H1 (cell line): ENCODE data around the gene MYPN. TPM values are rescaled to one million over a fixed set of nuclear protein-coding genes. Genes with fewer than 3 reads are reported as not detected.
A peak's percentile ranks its signal among the peaks of the same experiment; 100 is the strongest.

Experiments used
- CTCF ChIA-PET: fragments of 300-600 bp; sonication (Branson Sonifier 250); formaldehyde crosslinking; loops from one replicate; lab custom pipeline; 2021; ENCODE audit not compliant: partially characterized antibody; lab: Charles Lee
- POLR2A ChIA-PET: fragments of 300-600 bp; sonication (Branson Sonifier 250); formaldehyde crosslinking; loops from one replicate; lab custom pipeline; 2021; ENCODE audit warnings: inconsistent platforms; ENCODE audit not compliant: partially characterized antibody; lab: Charles Lee
- DNase-seq, 2 experiments: peaks; one replicate each; pipeline versions ENCODE4 v3.0.0 to v3.0.0-alpha.2; 2010 to 2022; ENCODE audit warnings: low spot score in 2 of 2, low read depth in 1 of 2, mixed read lengths in 1 of 2
- FAIRE-seq: peaks from 2 replicates; lab custom pipeline; 2011; peaks lifted over from hg19 to GRCh38; lab: Jason Lieb, UNC
- H2AFZ ChIP-seq: 2 replicates; pipeline ENCODE4 v1.8.1; 2012; ENCODE audit warnings: low read length, inconsistent platforms
- H2AK5ac ChIP-seq: 2 replicates; pipeline ENCODE4 v1.6.1; 2013; ENCODE audit warnings: low read depth, low read length
- H2BK120ac ChIP-seq: replicated peaks from 2 replicates; pipeline ENCODE3; 2013; ENCODE audit warnings: low read depth, low read length, inconsistent platforms
- H2BK12ac ChIP-seq: 2 replicates; pipeline ENCODE4 v1.6.1; 2013; ENCODE audit warnings: low read depth, low read length
- H2BK15ac ChIP-seq: 2 replicates; pipeline ENCODE4 v1.6.1; 2013; ENCODE audit warnings: low read length
- H2BK20ac ChIP-seq: 2 replicates; pipeline ENCODE4 v1.6.1; 2013; ENCODE audit warnings: low read length
- H2BK5ac ChIP-seq: 2 replicates; pipeline ENCODE4 v1.6.1; 2013; ENCODE audit warnings: low read depth, low read length
- H3K14ac ChIP-seq: 2 replicates; pipeline ENCODE4 v1.6.1; 2013; ENCODE audit warnings: inconsistent platforms; ENCODE audit not compliant: insufficient read length
- H3K18ac ChIP-seq: 2 replicates; pipeline ENCODE4 v1.6.1; 2013; ENCODE audit warnings: low read length; ENCODE audit errors: extremely low read depth
- H3K23ac ChIP-seq: 2 replicates; pipeline ENCODE4 v1.6.1; 2013; ENCODE audit warnings: inconsistent platforms; ENCODE audit not compliant: insufficient read length
- H3K23me2 ChIP-seq: 2 replicates; pipeline ENCODE4 v1.6.1; 2013; ENCODE audit warnings: low read depth, low read length
- H3K27ac ChIP-seq: 2 replicates; pipeline ENCODE4 v1.6.1; 2011; ENCODE audit warnings: low read depth, low read length, inconsistent platforms
- H3K27me3 ChIP-seq, 4 experiments: replicated peaks in 1 of 4; 1 replicate in 1 of 4; 2 replicates in 3 of 4; pipeline versions ENCODE4 v1.6.1 to v1.8.1; 2011 to 2013; ENCODE audit warnings: low read length in 3 of 4, mild to moderate bottlenecking in 3 of 4, inconsistent platforms in 2 of 4, mixed read lengths in 2 of 4, moderate library complexity in 1 of 4; ENCODE audit not compliant: control insufficient read depth in 3 of 4, insufficient read depth in 3 of 4; ENCODE audit errors: extremely low read depth in 1 of 4
- H3K36me3 ChIP-seq, 4 experiments: 2 replicates each; pipeline versions ENCODE4 v1.6.1 to v1.8.1; 2011 to 2013; ENCODE audit warnings: mild to moderate bottlenecking in 4 of 4, low read length in 3 of 4, moderate library complexity in 2 of 4, control low read depth in 1 of 4, inconsistent platforms in 1 of 4; ENCODE audit not compliant: insufficient read depth in 4 of 4, control insufficient read depth in 2 of 4
- H3K4ac ChIP-seq: replicated peaks from 2 replicates; pipeline ENCODE3; 2013; ENCODE audit warnings: low read length, low read depth, mixed read lengths, inconsistent platforms; ENCODE audit not compliant: insufficient read length
- H3K4me1 ChIP-seq, 4 experiments: replicated peaks in 1 of 4; 1 replicate in 1 of 4; 2 replicates in 3 of 4; pipeline versions ENCODE4 v1.6.1 to v1.8.1; 2011 to 2013; ENCODE audit warnings: low read length in 3 of 4, inconsistent platforms in 2 of 4, mixed read lengths in 1 of 4; ENCODE audit not compliant: insufficient read depth in 4 of 4, control insufficient read depth in 3 of 4
- H3K4me2 ChIP-seq, 2 experiments: 2 replicates each; pipeline versions ENCODE4 v1.6.1 to v1.8.1; 2011 to 2013; ENCODE audit warnings: low read depth in 2 of 2, low read length in 2 of 2, control low read depth in 1 of 2, inconsistent platforms in 1 of 2, mild to moderate bottlenecking in 1 of 2; ENCODE audit not compliant: insufficient read depth in 1 of 2
- H3K4me3 ChIP-seq, 4 experiments: fragments of 200-600, 300-600 bp in 1 of 4; sonication (generic), shearing (Covaris generic), sonication (Bioruptor Twin) in 1 of 4; 2 replicates each; pipeline versions ENCODE4 v1.5.1 to v1.8.1; 2011 to 2016; ENCODE audit warnings: low read length in 4 of 4, low read depth in 3 of 4, control low read depth in 2 of 4, inconsistent platforms in 2 of 4, mild to moderate bottlenecking in 2 of 4, mixed read lengths in 1 of 4, moderate library complexity in 1 of 4; ENCODE audit not compliant: insufficient read depth in 2 of 4; ENCODE audit errors: extremely low read depth in 1 of 4
- H3K56ac ChIP-seq: replicated peaks from 2 replicates; pipeline ENCODE3; 2013; ENCODE audit warnings: low read depth, mild to moderate bottlenecking, mixed read lengths, low read length, inconsistent platforms; ENCODE audit not compliant: insufficient read length
- H3K79me1 ChIP-seq: 2 replicates; pipeline ENCODE4 v1.6.1; 2013; ENCODE audit warnings: low read depth, low read length, control low read depth
- H3K79me2 ChIP-seq, 2 experiments: 2 replicates each; pipeline versions ENCODE4 v1.6.1 to v1.8.1; 2012 to 2013; ENCODE audit warnings: low read length in 2 of 2, mild to moderate bottlenecking in 2 of 2, inconsistent platforms in 1 of 2; ENCODE audit not compliant: insufficient read depth in 2 of 2, control insufficient read depth in 1 of 2
- H3K9ac ChIP-seq, 4 experiments: replicated peaks in 1 of 4; 1 replicate in 1 of 4; 2 replicates in 3 of 4; pipeline versions ENCODE4 v1.6.1 to v1.8.1; 2011 to 2013; ENCODE audit warnings: low read depth in 3 of 4, low read length in 3 of 4, control low read depth in 2 of 4, mild to moderate bottlenecking in 2 of 4, moderate library complexity in 2 of 4, inconsistent platforms in 1 of 4; ENCODE audit errors: extremely low read depth in 1 of 4
- H3K9me3 ChIP-seq, 2 experiments: 2 replicates each; pipeline versions ENCODE4 v1.6.1 to v1.8.1; 2012 to 2013; ENCODE audit warnings: mild to moderate bottlenecking in 2 of 2, moderate library complexity in 2 of 2, control low read depth in 1 of 2, inconsistent platforms in 1 of 2, low read depth in 1 of 2, low read length in 1 of 2, mixed read lengths in 1 of 2; ENCODE audit not compliant: insufficient read depth in 2 of 2
- H4K20me1 ChIP-seq, 2 experiments: replicated peaks in 1 of 2; 2 replicates each; pipeline versions ENCODE3 to v1.8.1; 2011 to 2013; ENCODE audit warnings: inconsistent platforms in 2 of 2, low read length in 2 of 2, mild to moderate bottlenecking in 1 of 2; ENCODE audit not compliant: insufficient read depth in 2 of 2, control insufficient read depth in 1 of 2
- H4K5ac ChIP-seq: 2 replicates; pipeline ENCODE4 v1.6.1; 2013; ENCODE audit warnings: low read length, low read depth, mixed read lengths, inconsistent platforms; ENCODE audit not compliant: insufficient read length
- H4K8ac ChIP-seq: 2 replicates; pipeline ENCODE4 v1.8.0; 2013; ENCODE audit warnings: mild to moderate bottlenecking, moderate library complexity, low read length, inconsistent platforms; ENCODE audit not compliant: insufficient read depth; ENCODE audit errors: extremely low read depth
- H4K91ac ChIP-seq: replicated peaks from 2 replicates; pipeline ENCODE3; 2013; ENCODE audit warnings: low read length, mixed read lengths, inconsistent platforms; ENCODE audit not compliant: insufficient read length
- CBX8 ChIP-seq: fragments of 300-800, 300-1000 bp; sonication (generic); IDR thresholded peaks from 2 replicates; pipeline ENCODE4 v1.7.1; 2016; ENCODE audit warnings: low read depth, low read length, borderline replicate concordance
- CREB1 ChIP-seq: IDR thresholded peaks from 2 replicates; pipeline ENCODE4 v1.6.1; 2012; ENCODE audit warnings: inconsistent platforms
- CTBP2 ChIP-seq: IDR thresholded peaks from 2 replicates; pipeline ENCODE4 v1.7.0; 2011; ENCODE audit warnings: borderline replicate concordance, mild to moderate bottlenecking, moderate library complexity, mixed read lengths, low read length; ENCODE audit not compliant: insufficient read depth, insufficient read length
- EP300 ChIP-seq, 2 experiments: IDR thresholded peaks; 1 replicate in 1 of 2; 2 replicates in 1 of 2; pipeline ENCODE4 v1.6.1; 2011 to 2012; ENCODE audit warnings: low read depth in 2 of 2, low read length in 2 of 2, mild to moderate bottlenecking in 2 of 2, borderline replicate concordance in 1 of 2, inconsistent platforms in 1 of 2, moderate library complexity in 1 of 2
- GABPA ChIP-seq: IDR thresholded peaks from 2 replicates; pipeline ENCODE4 v1.6.1; 2011; ENCODE audit warnings: mild to moderate bottlenecking, low read length, moderate library complexity, borderline replicate concordance; ENCODE audit not compliant: insufficient read depth
- KDM5A ChIP-seq: fragments of 200-600 bp; IDR thresholded peaks from 2 replicates; pipeline ENCODE4 v1.7.1; 2012; ENCODE audit warnings: mild to moderate bottlenecking, low read length, inconsistent platforms, mixed read lengths
- NRF1 ChIP-seq: IDR thresholded peaks from 2 replicates; pipeline ENCODE4 v1.6.1; 2011; ENCODE audit warnings: mild to moderate bottlenecking, low read depth, low read length, improper control_type of control experiment
- POLR2A ChIP-seq, 2 experiments: IDR thresholded peaks; 1 replicate in 1 of 2; 2 replicates in 1 of 2; pipeline ENCODE4 v1.6.1; 2011; ENCODE audit warnings: low read depth in 2 of 2, low read length in 2 of 2, mild to moderate bottlenecking in 2 of 2; ENCODE audit errors: control extremely low read depth in 1 of 2
- RNF2 ChIP-seq: fragments of 200-900, 300-1000 bp; sonication (generic); IDR thresholded peaks from 2 replicates; pipeline ENCODE4 v1.7.1; 2016; ENCODE audit warnings: borderline replicate concordance, low read depth, mild to moderate bottlenecking, antibody characterized with exemption, low read length; ENCODE audit not compliant: poor library complexity, severe bottlenecking; ENCODE audit errors: missing control alignments
- TEAD4 ChIP-seq: IDR thresholded peaks from 2 replicates; pipeline ENCODE4 v1.6.1; 2012; ENCODE audit warnings: low read depth, low read length, inconsistent platforms, mixed read lengths
- YY1 ChIP-seq: IDR thresholded peaks from 2 replicates; pipeline ENCODE4 v1.6.1; 2011; ENCODE audit warnings: low read depth, mild to moderate bottlenecking, low read length
- ZNF274 ChIP-seq: IDR thresholded peaks from 2 replicates; pipeline ENCODE4 v1.7.0; 2012; ENCODE audit warnings: low read length, borderline replicate concordance; ENCODE audit errors: extremely low read depth
- WGBS, 2 experiments: shearing (Covaris generic) in 1 of 2; methylation state at CpG; one replicate each; pipeline versions ENCODE4 v1.1.6 to v1.1.7; 2013 to 2015; ENCODE audit warnings: low lambda C conversion rate in 2 of 2, mixed read lengths in 2 of 2, inconsistent platforms in 1 of 2, low coverage in 1 of 2, missing lambda C conversion rate in 1 of 2; ENCODE audit not compliant: insufficient replicate concordance in 2 of 2, insufficient coverage in 1 of 2, insufficient read length in 1 of 2; ENCODE audit errors: extremely low coverage in 1 of 2, missing lambda C conversion rate in 1 of 2; 5-methylcytosine and 5-hydroxymethylcytosine counted together
- polyA plus RNA-seq, 7 experiments: library from polyadenylated mRNA; depleted of rRNA in 3 of 7; stranded (reverse) in 5 of 7; unstranded in 2 of 7; fragments of >200 nt in 5 of 7; fragments of 200-250 nt in 2 of 7; gene quantifications; 1 replicate in 5 of 7; 2 replicates in 1 of 7; 4 replicates in 1 of 7; pipeline versions ENCODE4 v1.2.1 to v1.2.3, GENCODE V29; 2011 to 2013; ENCODE audit warnings: missing spikeins in 2 of 7, mixed read lengths in 2 of 7
- total RNA-seq: library from RNA; stranded (reverse); fragmentation: NEBNext Ultra II Directional; extraction: Animal tissue kit (Norgen Biotek cat#: 25700); gene quantifications from 2 replicates; pipeline ENCODE4 v1.2.1, GENCODE V29; 2021

Gene MYPN
- total and polyA plus RNA-seq, 2 of the 8 experiments (the other 6 are each of a cell fraction or from before 2014, with no cell fraction given), result not detected

DNA sequence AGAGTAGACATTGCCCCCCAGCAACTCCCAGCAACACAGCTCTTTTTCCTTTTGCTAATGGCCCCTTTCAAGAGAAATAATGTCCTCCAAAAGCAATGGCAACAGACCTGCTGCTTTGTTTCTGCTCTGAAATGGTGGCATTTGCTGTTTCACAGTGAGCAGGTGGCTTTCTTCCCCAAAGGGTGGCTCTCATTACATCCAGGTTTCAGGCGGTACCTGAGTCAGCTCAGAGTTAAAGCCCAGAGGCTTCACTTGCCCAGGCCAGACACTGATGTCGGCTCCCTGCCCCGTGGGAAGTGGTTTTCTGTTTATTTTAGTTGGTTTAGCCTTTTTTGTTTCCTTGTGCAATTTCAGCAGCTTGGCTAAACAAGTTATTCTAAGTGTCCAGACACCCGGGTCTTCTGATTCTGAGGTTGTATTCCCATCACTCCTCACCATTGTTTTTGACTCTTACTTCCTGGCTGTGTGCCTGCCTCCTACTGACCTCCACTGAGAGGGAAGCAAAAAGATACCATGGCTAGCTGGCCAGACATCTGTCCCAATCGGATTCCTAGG lies 130.4 kb downstream of the MYPN start:
- no peaks in the 10 kb centered on the region; the same call in 1 of the 2 replicates for H3K79me1 ChIP-seq
- no peak overlapping the region for H2BK20ac ChIP-seq
- H3K4me1 ChIP-seq, result no peaks in the 10 kb centered on the region
- no peak overlapping the region for H4K91ac ChIP-seq
- no peak overlapping the region for H3K18ac ChIP-seq
- H2AFZ ChIP-seq, result peak overlapping the region; percentile 10; the same call in 1 of the 2 replicates
- no peak overlapping the region for H2BK5ac ChIP-seq
- POLR2A ChIA-PET, result interaction anchor here (0.9 to 1.9 kb wide), 2 partner anchors 9 to 92 kb away, joined by 4 to 7 read pairs; partner anchors contain the start of gene HNRNPH3
- H3K9me3 ChIP-seq, result no peaks in the 10 kb centered on the region
- H4K8ac ChIP-seq, result peak overlapping the region; percentile 7; the same call in 1 of the 2 replicates
- CTCF ChIA-PET, result interaction anchor here (0.6 to 1.6 kb wide), 6 partner anchors 9 to 1051 kb away, joined by 3 to 7 read pairs (median 3); no protein-coding TSS in a partner anchor
- H3K23ac ChIP-seq, result no peak overlapping the region
- no peak overlapping the region for H3K56ac ChIP-seq
- no peaks in the 10 kb centered on the region for H3K23me2 ChIP-seq
- H3K79me2 ChIP-seq, result no peaks in the 10 kb centered on the region
- H4K20me1 ChIP-seq, result no peaks in the 10 kb centered on the region
- TF ChIP-seq TEAD4, result no peak
- no peak for TF ChIP-seq CBX8
- TF ChIP-seq GABPA, result no peak
- TF ChIP-seq EP300 (IDR thresholded peaks at IDR 0.05; ENCODE audit: borderline replicate concordance in 1 of 2, low read depth in 2 of 2, low read length in 2 of 2), result no peak
- TF ChIP-seq YY1, result no peak
- no peak for TF ChIP-seq NRF1
- TF ChIP-seq RNF2, result no peak
- TF ChIP-seq CTBP2, result no peak
- TF ChIP-seq CREB1, result no peak
- no peak for TF ChIP-seq POLR2A (IDR thresholded peaks at IDR 0.05; ENCODE audit: control extremely low read depth in 1 of 2, low read depth in 2 of 2, low read length in 2 of 2)
- TF ChIP-seq ZNF274, result no peak
- TF ChIP-seq KDM5A, result no peak
- H3K4me2 ChIP-seq, result no peak overlapping the region
- WGBS, 2 experiments, result 93% methylated on average over 5 of the region's 5 CpGs; no CpG with 5 or more reads in 1 of the 2 experiments
- H2BK120ac ChIP-seq, result no peak overlapping the region
- DNase-seq, result no peak
- H2BK12ac ChIP-seq, result no peak overlapping the region
- H2AK5ac ChIP-seq, result no peak overlapping the region
- no peak for FAIRE-seq
- no peak overlapping the region for H3K9ac ChIP-seq
- no peak overlapping the region for H3K4ac ChIP-seq
- no peak overlapping the region for H4K5ac ChIP-seq
- no peak overlapping the region for H2BK15ac ChIP-seq
- no peak overlapping the region for H3K27ac ChIP-seq
- no peak overlapping the region for H3K4me3 ChIP-seq
- H3K27me3 ChIP-seq, result no peaks in the 10 kb centered on the region
- no peak overlapping the region for H3K14ac ChIP-seq
- no peaks in the 10 kb centered on the region for H3K36me3 ChIP-seq
